GM23248 (cell line): ENCODE data around the gene INO80B. TPM values are rescaled to one million over a fixed set of nuclear protein-coding genes. Genes with fewer than 3 reads are reported as not detected.

ENCODE experiments used
- DNase-seq: peaks from one replicate; pipeline ENCODE4 v3.0.0-alpha.2; 2015
- H2AFZ ChIP-seq: fragments of 200-600 bp; sonication (generic); 2 replicates; pipeline ENCODE4 v1.6.1; 2016; ENCODE audit warnings: antibody characterized with exemption
- H3F3A ChIP-seq: fragments of 200-600 bp; sonication (generic); 2 replicates; pipeline ENCODE4 v1.6.1; 2016; ENCODE audit warnings: mild to moderate bottlenecking, antibody characterized with exemption, mixed run types; ENCODE audit not compliant: insufficient read depth
- H3K27ac ChIP-seq: fragments of 200-600 bp; sonication (generic); 2 replicates; pipeline ENCODE4 v1.5.1; 2016; ENCODE audit warnings: mild to moderate bottlenecking
- H3K27me3 ChIP-seq: fragments of 200-600 bp; sonication (generic); replicated peaks from 2 replicates; pipeline ENCODE4 v1.6.1; 2016; ENCODE audit warnings: mild to moderate bottlenecking; ENCODE audit not compliant: insufficient read depth
- H3K36me3 ChIP-seq: fragments of 200-600 bp; sonication (generic); 2 replicates; pipeline ENCODE4 v1.6.1; 2016; ENCODE audit warnings: low read depth, mild to moderate bottlenecking
- H3K4me1 ChIP-seq: fragments of 200-600 bp; sonication (generic); 2 replicates; pipeline ENCODE4 v1.6.1; 2016; ENCODE audit warnings: mild to moderate bottlenecking; ENCODE audit not compliant: insufficient read depth
- H3K4me2 ChIP-seq: fragments of 200-600 bp; sonication (generic); one replicate; pipeline ENCODE4 v1.6.1; 2016; ENCODE audit warnings: mild to moderate bottlenecking; ENCODE audit not compliant: unreplicated experiment
- H3K4me3 ChIP-seq: fragments of 200-600 bp; sonication (generic); 2 replicates; pipeline ENCODE4 v1.5.1; 2016; ENCODE audit warnings: mild to moderate bottlenecking
- H3K79me2 ChIP-seq: fragments of 200-600 bp; sonication (generic); 2 replicates; pipeline ENCODE4 v1.6.1; 2016; ENCODE audit warnings: mild to moderate bottlenecking; ENCODE audit not compliant: insufficient read depth
- H3K9ac ChIP-seq: fragments of 200-600 bp; sonication (generic); 2 replicates; pipeline ENCODE4 v1.6.1; 2016; ENCODE audit warnings: mild to moderate bottlenecking
- H3K9me2 ChIP-seq: fragments of 200-600 bp; sonication (generic); 2 replicates; pipeline ENCODE4 v1.6.1; 2016; ENCODE audit warnings: mixed run types, mild to moderate bottlenecking, moderate library complexity; ENCODE audit not compliant: insufficient read depth
- H3K9me3 ChIP-seq: fragments of 200-600 bp; sonication (generic); one replicate; pipeline ENCODE4 v1.6.1; 2017; ENCODE audit warnings: low read depth
- H4K20me1 ChIP-seq: fragments of 200-600 bp; sonication (generic); 2 replicates; pipeline ENCODE4 v1.6.0; 2016; ENCODE audit not compliant: insufficient read depth
- EZH2 ChIP-seq: fragments of 200-600 bp; sonication (generic); IDR thresholded peaks from 2 replicates; pipeline ENCODE4 v1.6.1; 2018; ENCODE audit warnings: antibody characterized with exemption, mild to moderate bottlenecking; ENCODE audit not compliant: insufficient read depth, poor library complexity, severe bottlenecking
- EZH2phosphoT487 ChIP-seq: fragments of 200-600 bp; sonication (generic); IDR thresholded peaks from 2 replicates; pipeline ENCODE4 v1.6.1; 2018; ENCODE audit warnings: antibody characterized with exemption, moderate library complexity, mild to moderate bottlenecking, low read depth; ENCODE audit not compliant: insufficient read depth
- WGBS, 2 experiments: methylation state at CpG; one replicate each; pipeline ENCODE4 v1.1.6; 2015 to 2017; ENCODE audit warnings: low lambda C conversion rate in 2 of 2, low coverage in 1 of 2; ENCODE audit errors: missing lambda C conversion rate in 2 of 2; 5-methylcytosine and 5-hydroxymethylcytosine counted together
- in situ Hi-C: fragments of 300-500 bp; cut with MboI; formaldehyde crosslinking; loops from 2 replicates; pipeline ENCODE4 v1.15.0; 2020
- polyA plus RNA-seq: library from polyadenylated mRNA; unstranded; fragments of >200 nt; fragmentation: Nextera tagmentation; extraction: Ambion mirVana; gene quantifications from 2 replicates; pipeline ENCODE4 v1.2.1, GENCODE V29; 2016
- total RNA-seq: library from RNA; depleted of rRNA; stranded (reverse); fragments of >200 nt; shearing (Covaris generic); gene quantifications from 2 replicates; pipeline ENCODE4 v1.2.3, GENCODE V29; 2014

INO80B gene
- total and polyA plus RNA-seq, 2 experiments from 2014 or later, result 4.9 to 10.9 TPM

DNA sequence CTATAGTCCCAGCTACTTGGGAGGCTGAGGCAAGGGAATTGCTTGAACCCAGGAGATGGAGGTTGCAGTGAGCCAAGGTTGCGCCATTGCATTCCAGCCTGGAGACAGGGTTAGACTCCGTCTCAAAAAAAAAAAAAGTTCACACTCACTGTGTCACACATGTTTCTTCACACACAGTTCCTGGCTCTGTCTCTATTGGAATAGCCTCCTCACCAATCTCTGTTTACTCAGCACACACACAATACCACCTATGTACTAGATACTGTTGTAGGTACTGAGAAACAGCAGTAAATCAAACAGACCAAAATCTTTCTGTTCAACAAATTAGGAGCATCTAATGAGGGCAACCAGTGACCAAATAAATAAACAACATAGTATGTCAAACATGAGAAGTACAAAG lies 31.3 kb downstream of the INO80B start:
- Histone ChIP-seq H3F3A (peaks cover 19% of the 10 kb centered on the region), H3K79me2 (peaks cover 66% of the 10 kb centered on the region), H4K20me1 (no peaks in the 10 kb centered on the region), H3K9me3 (no peaks in the 10 kb centered on the region), H3K27me3 (no peaks in the 10 kb centered on the region), H3K27ac (no peak overlapping the region), H3K9me2 (no peaks in the 10 kb centered on the region), H3K4me3 (no peak overlapping the region), H3K9ac (no peak overlapping the region), H3K36me3 (no peaks in the 10 kb centered on the region), H3K4me1 (peaks cover 32% of the 10 kb centered on the region), H3K4me2 (no peak overlapping the region), H2AFZ (no peak overlapping the region)
- in situ Hi-C loops, result no loop called here
- no peak for DNase-seq
- TF ChIP-seq EZH2 (no peak), EZH2phosphoT487 (no peak)
- WGBS, 2 experiments, result 87 to 94% methylated on average over 2 of the region's 2 CpGs

DNA sequence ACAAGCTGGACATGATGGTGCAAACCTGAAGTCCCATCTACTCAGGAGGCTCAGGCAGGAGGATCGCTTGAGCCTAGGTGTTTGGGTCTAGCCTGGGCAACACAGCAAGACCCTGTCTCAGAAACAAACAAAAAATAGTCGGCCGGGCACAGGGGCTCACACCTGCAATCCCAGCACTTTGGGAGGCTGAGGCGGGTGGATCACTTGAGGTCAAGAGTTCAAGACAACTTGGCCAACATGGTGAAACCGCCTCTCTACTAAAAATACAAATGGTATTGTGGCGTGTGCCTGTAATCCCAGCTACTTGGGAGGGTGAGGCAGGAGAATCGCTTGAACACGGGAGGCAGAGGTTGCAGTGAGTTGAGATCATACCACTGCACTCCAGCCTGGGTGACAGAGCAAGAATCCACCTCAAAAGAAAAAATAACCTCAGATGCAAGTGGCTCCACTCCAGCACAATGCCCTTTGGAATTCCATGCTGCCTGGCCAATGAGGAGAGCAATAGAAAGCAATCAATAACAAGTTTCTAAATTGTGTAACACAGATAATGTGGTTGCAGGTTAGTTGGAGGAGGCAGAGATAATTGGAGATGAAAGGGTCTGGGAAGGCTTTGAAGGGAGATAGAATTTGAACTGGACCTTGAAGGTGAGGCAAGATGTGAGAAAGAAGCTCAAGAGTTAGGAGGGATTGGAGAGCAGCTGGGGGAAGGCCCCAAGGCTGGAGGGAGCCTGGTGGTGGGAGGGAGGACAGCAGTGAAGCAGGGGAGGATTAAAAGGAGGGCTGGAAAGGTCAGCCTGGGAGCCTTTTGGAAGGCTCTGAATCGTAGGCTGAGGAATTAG lies 34.0 kb downstream of the INO80B start:
- no peak for TF ChIP-seq EZH2
- TF ChIP-seq EZH2phosphoT487, result no peak
- Histone ChIP-seq H3K79me2 (peaks cover 44% of the 10 kb centered on the region), H3F3A (peaks cover 19% of the 10 kb centered on the region), H3K4me3 (no peak overlapping the region), H3K4me1 (peaks cover 22% of the 10 kb centered on the region), H3K4me2 (peak overlapping the region; percentile 55), H3K9me2 (no peaks in the 10 kb centered on the region), H3K9ac (no peak overlapping the region), H3K36me3 (peaks cover 4% of the 10 kb centered on the region; the same call in 1 of the 2 replicates), H3K27ac (peak overlapping the region; percentile 48), H3K9me3 (no peaks in the 10 kb centered on the region), H4K20me1 (no peaks in the 10 kb centered on the region), H2AFZ (no peak overlapping the region), H3K27me3 (no peaks in the 10 kb centered on the region)
- 85 to 87% methylated on average over 9 of the region's 9 CpGs for WGBS, 2 experiments
- no peak for DNase-seq
- in situ Hi-C loops, result no loop called here

DNA sequence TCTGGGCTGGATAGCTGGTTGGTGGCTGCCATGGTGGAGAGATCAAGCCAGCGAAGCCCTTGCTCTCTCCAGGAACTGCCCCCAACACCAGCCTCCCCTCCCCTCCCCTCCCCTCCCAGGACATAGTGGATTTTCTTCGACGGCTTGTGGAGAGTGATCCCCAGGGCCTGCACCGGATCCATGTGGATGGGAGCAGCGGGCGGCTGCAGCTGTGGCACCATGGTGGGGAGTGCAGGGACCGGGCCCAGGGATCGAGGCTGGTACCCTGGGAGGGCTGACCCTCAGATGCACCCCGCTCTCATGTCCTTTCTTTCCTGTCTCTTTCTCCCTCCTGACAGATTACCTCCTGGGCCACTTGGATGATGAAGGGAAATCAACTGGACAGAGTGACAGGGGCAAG lies 35.0 kb downstream of the INO80B start:
- TF ChIP-seq EZH2phosphoT487 (no peak), EZH2 (no peak)
- in situ Hi-C loops, result no loop called here

GRCh38 chr2:74491648-74492544 lies 37.0 kb downstream of the INO80B start:
- peaks cover 18% of the 10 kb centered on the region for H3K4me1 ChIP-seq
- in situ Hi-C loops, result no loop called here
- H3K27ac ChIP-seq, result no peak overlapping the region
- no peak overlapping the region for H2AFZ ChIP-seq
- no peak overlapping the region for H3K4me2 ChIP-seq
- peaks cover 4% of the 10 kb centered on the region; the same call in 1 of the 2 replicates for H3K36me3 ChIP-seq
- WGBS, 2 experiments, result 95 to 96% methylated on average over 12 of the region's 12 CpGs
- no peaks in the 10 kb centered on the region for H3K27me3 ChIP-seq
- no peak overlapping the region for H3K9ac ChIP-seq
- H3K9me3 ChIP-seq, result no peaks in the 10 kb centered on the region
- H3F3A ChIP-seq, result peaks cover 10% of the 10 kb centered on the region
- no peaks in the 10 kb centered on the region for H3K9me2 ChIP-seq
- no peak for TF ChIP-seq EZH2phosphoT487
- TF ChIP-seq EZH2, result no peak
- H3K79me2 ChIP-seq, result peaks cover 13% of the 10 kb centered on the region
- H3K4me3 ChIP-seq, result no peak overlapping the region
- no peak for DNase-seq
- H4K20me1 ChIP-seq, result no peaks in the 10 kb centered on the region

More for the DNA sequence above, 35.0 kb downstream of the INO80B start:
- Histone ChIP-seq H3F3A (peaks cover 19% of the 10 kb centered on the region), H3K4me3 (no peak overlapping the region), H3K4me2 (no peak overlapping the region), H3K27me3 (no peaks in the 10 kb centered on the region), H3K27ac (no peak overlapping the region), H3K79me2 (peaks cover 33% of the 10 kb centered on the region), H3K9me3 (no peaks in the 10 kb centered on the region), H2AFZ (no peak overlapping the region), H3K9me2 (no peaks in the 10 kb centered on the region), H3K36me3 (peaks cover 4% of the 10 kb centered on the region; the same call in 1 of the 2 replicates), H3K9ac (no peak overlapping the region), H3K4me1 (peaks cover 18% of the 10 kb centered on the region), H4K20me1 (no peaks in the 10 kb centered on the region)
- DNase-seq, result no peak
- WGBS, 2 experiments, result 86 to 94% methylated on average over 7 to 9 of the region's 9 CpGs
